OCI-LY1 (cell line): ENCODE measurements around the gene SH3YL1.

ENCODE experiments used
- H2AFZ ChIP-seq: fragments of 200-600 bp; sonication (generic), shearing (Covaris generic); 2 replicates; pipeline ENCODE4 v1.6.0; 2014; ENCODE audit warnings: antibody characterized with exemption, mild to moderate bottlenecking, low read length
- H3F3A ChIP-seq: fragments of 200-600 bp; sonication (generic), shearing (Covaris generic); 2 replicates; pipeline ENCODE4 v1.6.0; 2014; ENCODE audit warnings: mild to moderate bottlenecking, antibody characterized with exemption, low read length, moderate library complexity; ENCODE audit not compliant: insufficient read depth
- H3K27ac ChIP-seq: fragments of 200-600 bp; sonication (generic); 2 replicates; pipeline ENCODE4 v1.5.1; 2014; ENCODE audit warnings: low read length, mixed run types, mild to moderate bottlenecking, low read depth; ENCODE audit not compliant: poor library complexity, severe bottlenecking
- H3K27me3 ChIP-seq: fragments of 200-600 bp; sonication (generic); 2 replicates; pipeline ENCODE4 v1.6.0; 2014; ENCODE audit warnings: antibody characterized with exemption, mild to moderate bottlenecking, low read length, moderate library complexity; ENCODE audit not compliant: insufficient read depth
- H3K36me3 ChIP-seq: fragments of 200-600 bp; sonication (generic); 2 replicates; pipeline ENCODE4 v1.6.1; 2014; ENCODE audit warnings: mild to moderate bottlenecking, antibody characterized with exemption, low read length, moderate library complexity, mixed read lengths; ENCODE audit not compliant: insufficient read depth
- H3K4me1 ChIP-seq: fragments of 200-600 bp; sonication (generic); 2 replicates; pipeline ENCODE4 v1.5.1; 2014; ENCODE audit warnings: mild to moderate bottlenecking, low read length, moderate library complexity; ENCODE audit not compliant: insufficient read depth, severe bottlenecking
- H3K4me2 ChIP-seq: fragments of 200-600 bp; sonication (generic), shearing (Covaris generic); 2 replicates; pipeline ENCODE4 v1.6.1; 2014; ENCODE audit warnings: low read length
- H3K4me3 ChIP-seq: fragments of 200-600 bp; sonication (generic); 2 replicates; pipeline ENCODE4 v1.5.1; 2014; ENCODE audit warnings: low read length, low read depth, mild to moderate bottlenecking, mixed read lengths; ENCODE audit not compliant: poor library complexity, severe bottlenecking
- H3K79me2 ChIP-seq: fragments of 200-600 bp; shearing (Covaris generic); 2 replicates; pipeline ENCODE4 v1.6.1; 2016; ENCODE audit warnings: mixed run types, low read length, mixed read lengths; ENCODE audit not compliant: insufficient read depth
- H3K9ac ChIP-seq: fragments of 200-600 bp; sonication (generic), shearing (Covaris generic); 2 replicates; pipeline ENCODE4 v1.6.1; 2014; ENCODE audit warnings: mild to moderate bottlenecking, low read length, mixed read lengths
- H3K9me2 ChIP-seq: fragments of 200-600 bp; sonication (generic), shearing (Covaris generic); 2 replicates; pipeline ENCODE4 v1.6.1; 2014; ENCODE audit warnings: low read depth, mild to moderate bottlenecking, low read length, mixed read lengths
- H3K9me3 ChIP-seq: fragments of 200-600 bp; shearing (Covaris generic); 2 replicates; pipeline ENCODE4 v1.6.1; 2014; ENCODE audit warnings: low read length, mixed read lengths
- H4K20me1 ChIP-seq: fragments of 200-600 bp; sonication (generic), shearing (Covaris generic); 2 replicates; pipeline ENCODE4 v1.6.0; 2016; ENCODE audit warnings: mild to moderate bottlenecking, low read length; ENCODE audit not compliant: insufficient read depth
- EZH2 ChIP-seq: fragments of 200-600 bp; sonication (generic), shearing (Covaris generic); IDR thresholded peaks from 2 replicates; pipeline ENCODE4 v1.8.0; 2017; ENCODE audit warnings: borderline replicate concordance, mixed run types, mild to moderate bottlenecking, antibody characterized with exemption, low read length, moderate library complexity, mixed read lengths
- TF ChIP-seq, protein P1 (sequence below): fragments of 200-600 bp; sonication (generic), shearing (Covaris generic); IDR thresholded peaks from 2 replicates; pipeline ENCODE4 v1.5.1; 2017; ENCODE audit warnings: mild to moderate bottlenecking, antibody characterized with exemption, low read length, moderate library complexity, mixed read lengths

SH3YL1 gene

DNA sequence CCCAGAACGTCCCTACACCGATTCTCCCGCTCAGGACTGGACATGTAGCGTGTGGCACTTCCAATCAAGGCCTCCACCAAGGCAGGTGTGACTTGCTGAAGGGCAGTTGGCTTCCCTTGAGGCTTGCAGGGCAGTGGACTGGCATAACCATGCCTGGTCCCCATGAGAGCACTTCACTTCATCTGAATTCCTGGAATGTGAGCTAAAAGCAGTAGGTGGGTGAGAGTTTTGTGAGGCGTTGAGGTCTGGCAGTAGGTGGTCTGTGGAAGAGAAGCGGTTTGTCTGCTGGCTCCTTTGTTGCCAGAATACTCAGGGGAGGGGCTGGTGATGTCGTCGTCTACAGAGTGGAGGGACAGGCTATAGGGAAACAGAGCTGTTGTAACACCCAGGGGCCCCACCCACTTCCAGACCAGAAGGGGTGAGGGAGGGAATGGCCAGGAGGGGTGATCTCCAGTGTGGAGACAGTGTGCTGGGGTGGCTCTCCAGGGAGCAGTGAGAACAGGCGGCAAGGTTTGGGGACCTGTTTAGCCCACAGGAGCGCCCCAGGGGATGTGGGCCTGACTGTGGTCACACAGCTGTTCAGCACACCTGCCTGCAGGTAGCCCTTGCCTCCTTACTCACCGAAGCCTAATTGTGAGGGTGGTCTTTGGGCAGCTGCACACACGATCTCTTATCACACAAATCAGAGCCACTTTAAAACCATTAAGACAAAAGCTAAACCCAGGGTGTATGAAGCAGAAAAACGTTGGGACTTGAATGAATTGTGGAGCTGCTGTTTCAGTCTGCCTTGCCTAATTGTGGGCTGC is 45.5 kb upstream of the SH3YL1 start:
- no peaks in the 10 kb centered on the region for H3K9me2 ChIP-seq
- no peak overlapping the region for H3K4me3 ChIP-seq
- no peaks in the 10 kb centered on the region for H3K27me3 ChIP-seq
- no peaks in the 10 kb centered on the region for H3K9me3 ChIP-seq
- no peaks in the 10 kb centered on the region for H3K79me2 ChIP-seq
- no peaks in the 10 kb centered on the region for H3F3A ChIP-seq
- H3K4me1 ChIP-seq, result peaks cover 3% of the 10 kb centered on the region
- no peak overlapping the region for H3K27ac ChIP-seq
- H3K9ac ChIP-seq, result no peak overlapping the region
- no peak overlapping the region for H2AFZ ChIP-seq
- no peaks in the 10 kb centered on the region for H4K20me1 ChIP-seq
- TF ChIP-seq, protein P1, sequence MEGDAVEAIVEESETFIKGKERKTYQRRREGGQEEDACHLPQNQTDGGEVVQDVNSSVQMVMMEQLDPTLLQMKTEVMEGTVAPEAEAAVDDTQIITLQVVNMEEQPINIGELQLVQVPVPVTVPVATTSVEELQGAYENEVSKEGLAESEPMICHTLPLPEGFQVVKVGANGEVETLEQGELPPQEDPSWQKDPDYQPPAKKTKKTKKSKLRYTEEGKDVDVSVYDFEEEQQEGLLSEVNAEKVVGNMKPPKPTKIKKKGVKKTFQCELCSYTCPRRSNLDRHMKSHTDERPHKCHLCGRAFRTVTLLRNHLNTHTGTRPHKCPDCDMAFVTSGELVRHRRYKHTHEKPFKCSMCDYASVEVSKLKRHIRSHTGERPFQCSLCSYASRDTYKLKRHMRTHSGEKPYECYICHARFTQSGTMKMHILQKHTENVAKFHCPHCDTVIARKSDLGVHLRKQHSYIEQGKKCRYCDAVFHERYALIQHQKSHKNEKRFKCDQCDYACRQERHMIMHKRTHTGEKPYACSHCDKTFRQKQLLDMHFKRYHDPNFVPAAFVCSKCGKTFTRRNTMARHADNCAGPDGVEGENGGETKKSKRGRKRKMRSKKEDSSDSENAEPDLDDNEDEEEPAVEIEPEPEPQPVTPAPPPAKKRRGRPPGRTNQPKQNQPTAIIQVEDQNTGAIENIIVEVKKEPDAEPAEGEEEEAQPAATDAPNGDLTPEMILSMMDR, result no peak
- no peak for TF ChIP-seq EZH2
- no peak overlapping the region for H3K4me2 ChIP-seq
- no peaks in the 10 kb centered on the region for H3K36me3 ChIP-seq

DNA sequence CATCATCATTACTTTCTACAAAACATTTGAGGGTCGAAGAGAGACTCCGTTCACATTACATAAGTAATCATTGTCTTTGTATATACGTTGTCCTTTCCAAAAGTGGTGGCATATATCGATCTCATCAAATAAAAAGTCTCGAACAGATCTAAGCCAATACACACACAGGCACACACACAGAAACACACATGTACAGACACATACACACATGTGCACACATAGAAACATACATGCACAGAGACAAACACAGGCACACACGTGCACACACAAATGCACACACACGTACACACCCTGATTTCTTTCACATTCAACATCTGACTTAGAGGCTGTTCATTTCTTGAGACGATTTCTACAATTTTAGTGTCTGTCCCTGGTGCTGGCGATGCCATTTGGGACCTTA is 41.5 kb upstream of the SH3YL1 start:
- H3K4me1 ChIP-seq, result no peaks in the 10 kb centered on the region
- H3K4me3 ChIP-seq, result no peak overlapping the region
- no peaks in the 10 kb centered on the region for H3K9me2 ChIP-seq
- H3K9me3 ChIP-seq, result no peaks in the 10 kb centered on the region
- no peak overlapping the region for H3K27ac ChIP-seq
- TF ChIP-seq, protein P1, result no peak
- no peak for TF ChIP-seq EZH2
- H3K79me2 ChIP-seq, result no peaks in the 10 kb centered on the region
- no peak overlapping the region for H3K4me2 ChIP-seq
- no peak overlapping the region for H3K9ac ChIP-seq
- H3F3A ChIP-seq, result no peaks in the 10 kb centered on the region
- H2AFZ ChIP-seq, result no peak overlapping the region
- H3K36me3 ChIP-seq, result no peaks in the 10 kb centered on the region
- no peaks in the 10 kb centered on the region for H4K20me1 ChIP-seq
- H3K27me3 ChIP-seq, result no peaks in the 10 kb centered on the region

DNA sequence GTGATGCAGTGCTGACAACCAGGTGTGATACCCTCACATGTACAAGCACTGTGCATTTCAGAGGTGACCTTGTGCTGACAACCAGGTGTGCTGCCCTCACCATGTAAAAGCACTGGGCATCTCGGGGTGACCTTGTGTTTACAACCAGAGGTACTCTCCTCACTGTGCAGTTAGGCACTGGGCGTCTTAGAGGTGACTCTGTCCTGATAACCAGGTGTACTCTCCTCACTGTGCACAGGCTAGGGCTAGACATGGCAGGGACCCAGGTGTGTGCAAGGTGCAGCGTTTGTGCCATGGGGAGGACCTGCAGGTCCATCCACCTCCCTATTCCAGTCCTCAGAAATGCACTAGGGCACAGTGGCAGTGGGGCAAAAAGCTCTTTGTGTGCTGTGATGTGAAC is 32.5 kb upstream of the SH3YL1 start:
- H2AFZ ChIP-seq, result no peak overlapping the region
- no peak overlapping the region for H3K27ac ChIP-seq
- H3K27me3 ChIP-seq, result no peaks in the 10 kb centered on the region
- H4K20me1 ChIP-seq, result no peaks in the 10 kb centered on the region
- no peaks in the 10 kb centered on the region for H3K79me2 ChIP-seq
- H3K9ac ChIP-seq, result no peak overlapping the region
- H3F3A ChIP-seq, result no peaks in the 10 kb centered on the region
- TF ChIP-seq EZH2, result no peak
- TF ChIP-seq, protein P1, result no peak
- H3K4me1 ChIP-seq, result no peaks in the 10 kb centered on the region
- no peaks in the 10 kb centered on the region for H3K9me2 ChIP-seq
- no peak overlapping the region for H3K4me3 ChIP-seq
- no peaks in the 10 kb centered on the region for H3K9me3 ChIP-seq
- H3K36me3 ChIP-seq, result no peaks in the 10 kb centered on the region
- H3K4me2 ChIP-seq, result no peak overlapping the region
